Vagina (tissue), 2 donors: ENCODE measurements around the gene RBM44.

Experiments
- CTCF ChIP-seq, 3 experiments: fragments of 450-650 bp in 2 of 3; fragments of 200-600 bp in 1 of 3; sonication (generic) in 1 of 3; IDR thresholded peaks; one replicate each; pipeline ENCODE4 v1.5.1; 2017 to 2019; ENCODE audit warnings: antibody characterized with exemption in 3 of 3, mild to moderate bottlenecking in 2 of 3, moderate library complexity in 2 of 3
- POLR2A ChIP-seq, 2 donors: fragments of 450-650 bp; IDR thresholded peaks; one replicate each; pipeline ENCODE4 v1.6.1; 2017; ENCODE audit warnings: antibody characterized with exemption in 2 of 2, mild to moderate bottlenecking in 2 of 2, moderate library complexity in 2 of 2
- POLR2AphosphoS5 ChIP-seq, 2 donors: sonication (generic); formaldehyde crosslinking; IDR thresholded peaks; one replicate each; pipeline ENCODE4 v1.9.0; 2017; ENCODE audit warnings: antibody characterized with exemption in 2 of 2, mild to moderate bottlenecking in 2 of 2, low read depth in 1 of 2; ENCODE audit not compliant: insufficient read depth in 1 of 2

GRCh38 chr2:237882510-237883481, 84.2 kb downstream of the RBM44 start:
- TF ChIP-seq CTCF (IDR thresholded peaks at IDR 0.05) (no peak), POLR2A (IDR thresholded peaks at IDR 0.05) (no peak), POLR2AphosphoS5 (IDR thresholded peaks at IDR 0.05; ENCODE audit: insufficient read depth in 1 of 2, low read depth in 1 of 2) (no peak)
